ENCODE measurements around the gene CD82. TPM values are rescaled to one million over a fixed set of nuclear protein-coding genes. Genes with fewer than 3 reads are reported as not detected.
A peak's percentile ranks its signal among the peaks of the same experiment; 100 is the strongest.

The CD82 gene
- total RNA-seq, 1 donor from 2014 or later: 91.6 TPM

DNA sequence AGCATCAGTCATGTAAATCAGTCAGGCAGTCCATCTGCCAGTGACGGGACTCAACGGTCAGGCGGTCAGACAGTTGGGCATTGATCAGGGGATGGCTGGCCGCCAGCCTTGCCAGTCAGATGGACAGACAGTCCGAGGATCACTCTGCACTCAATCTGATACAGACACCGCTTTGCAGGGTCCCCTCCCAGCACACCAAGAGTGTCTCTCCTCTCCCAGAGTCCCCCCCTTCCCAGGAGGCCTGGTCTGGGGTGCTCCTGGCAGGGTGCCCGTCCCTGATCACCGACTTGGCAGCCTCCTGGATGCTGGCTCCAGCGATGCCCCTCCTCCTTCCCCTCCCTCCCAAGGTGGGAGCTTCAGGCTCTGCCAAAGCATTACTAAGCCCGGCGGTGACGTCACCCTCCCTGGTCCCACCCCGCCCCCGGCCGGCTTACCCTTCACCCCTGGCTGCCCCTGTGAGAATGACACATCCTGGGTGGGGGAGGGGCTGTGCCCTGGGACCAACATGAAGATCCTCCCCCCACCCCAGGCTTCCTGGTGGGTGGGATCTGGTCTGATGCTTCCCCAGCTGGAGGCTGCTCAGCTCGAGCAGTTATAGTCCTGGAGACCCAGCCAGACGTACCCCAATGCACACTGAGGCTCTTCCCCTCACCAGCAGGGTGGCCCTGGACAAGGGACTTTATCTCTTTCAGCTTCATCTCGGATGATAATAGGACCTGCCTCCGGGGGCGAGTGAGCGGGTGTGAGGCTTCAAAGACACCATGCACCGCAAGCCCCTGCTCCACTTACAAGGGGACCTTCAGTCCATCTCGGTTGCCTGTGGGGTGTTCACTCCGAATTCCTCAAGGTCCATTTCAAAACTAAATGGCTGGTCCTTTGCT lies 69.2 kb downstream of the CD82 start:
- Histone ChIP-seq H3K27ac (no peak overlapping the region), H3K36me3 (no peaks in the 10 kb centered on the region), H3K4me1 (peaks cover 12% of the 10 kb centered on the region), H3K4me3 (peak overlapping the region in 1 of 2 donors; percentile 4), H3K27me3 (no peaks in the 10 kb centered on the region), H3K9me3 (no peaks in the 10 kb centered on the region)
- intact Hi-C loops (cut with DNase I): loop anchor here (1.0 kb wide), 1 partner anchor 12 kb away; no protein-coding TSS in a partner anchor
- DNase-seq (ENCODE audit: extremely low spot score in 2 of 2): peak in 1 of 2 donors; percentile 81
- TF ChIP-seq POLR2A (IDR thresholded peaks at IDR 0.05) (no peak), POLR2AphosphoS5 (IDR thresholded peaks at IDR 0.05; ENCODE audit: insufficient read depth in 1 of 2, low read depth in 1 of 2) (peak in 1 of 2 donors; percentile 47)
- TF ChIP-seq, protein P1, sequence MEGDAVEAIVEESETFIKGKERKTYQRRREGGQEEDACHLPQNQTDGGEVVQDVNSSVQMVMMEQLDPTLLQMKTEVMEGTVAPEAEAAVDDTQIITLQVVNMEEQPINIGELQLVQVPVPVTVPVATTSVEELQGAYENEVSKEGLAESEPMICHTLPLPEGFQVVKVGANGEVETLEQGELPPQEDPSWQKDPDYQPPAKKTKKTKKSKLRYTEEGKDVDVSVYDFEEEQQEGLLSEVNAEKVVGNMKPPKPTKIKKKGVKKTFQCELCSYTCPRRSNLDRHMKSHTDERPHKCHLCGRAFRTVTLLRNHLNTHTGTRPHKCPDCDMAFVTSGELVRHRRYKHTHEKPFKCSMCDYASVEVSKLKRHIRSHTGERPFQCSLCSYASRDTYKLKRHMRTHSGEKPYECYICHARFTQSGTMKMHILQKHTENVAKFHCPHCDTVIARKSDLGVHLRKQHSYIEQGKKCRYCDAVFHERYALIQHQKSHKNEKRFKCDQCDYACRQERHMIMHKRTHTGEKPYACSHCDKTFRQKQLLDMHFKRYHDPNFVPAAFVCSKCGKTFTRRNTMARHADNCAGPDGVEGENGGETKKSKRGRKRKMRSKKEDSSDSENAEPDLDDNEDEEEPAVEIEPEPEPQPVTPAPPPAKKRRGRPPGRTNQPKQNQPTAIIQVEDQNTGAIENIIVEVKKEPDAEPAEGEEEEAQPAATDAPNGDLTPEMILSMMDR (IDR thresholded peaks at IDR 0.05): no peak

DNA sequence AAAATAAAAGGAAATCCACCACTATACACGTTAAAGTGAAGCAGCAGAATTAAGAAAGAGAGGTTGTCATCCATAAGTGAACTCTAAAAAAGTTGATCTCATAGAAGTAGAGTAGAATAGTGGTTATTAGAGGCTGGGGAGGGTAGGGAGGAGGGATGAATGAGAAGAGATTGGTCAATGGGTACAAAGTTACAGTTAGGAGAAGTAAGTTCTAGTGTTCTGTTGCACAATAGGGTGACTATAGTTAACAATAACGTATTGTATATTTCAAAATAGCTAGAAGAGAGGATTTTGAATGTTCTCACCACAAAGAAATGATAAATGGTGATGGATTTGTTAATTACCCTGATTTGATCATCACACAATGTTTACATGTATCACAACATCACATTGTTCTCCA lies 72.0 kb downstream of the CD82 start:
- no peaks in the 10 kb centered on the region for H3K36me3 ChIP-seq
- H3K4me1 ChIP-seq: peaks cover 12% of the 10 kb centered on the region
- no peaks in the 10 kb centered on the region for H3K27me3 ChIP-seq
- H3K4me3 ChIP-seq: no peak overlapping the region
- intact Hi-C loops (cut with DNase I): no loop called here
- no peaks in the 10 kb centered on the region for H3K9me3 ChIP-seq
- no peak for TF ChIP-seq POLR2AphosphoS5 (IDR thresholded peaks at IDR 0.05; ENCODE audit: insufficient read depth in 1 of 2, low read depth in 1 of 2)
- TF ChIP-seq POLR2A (IDR thresholded peaks at IDR 0.05): no peak
- TF ChIP-seq, protein P1 (IDR thresholded peaks at IDR 0.05): no peak
- DNase-seq (ENCODE audit: extremely low spot score in 2 of 2): no peak
- no peak overlapping the region for H3K27ac ChIP-seq

DNA sequence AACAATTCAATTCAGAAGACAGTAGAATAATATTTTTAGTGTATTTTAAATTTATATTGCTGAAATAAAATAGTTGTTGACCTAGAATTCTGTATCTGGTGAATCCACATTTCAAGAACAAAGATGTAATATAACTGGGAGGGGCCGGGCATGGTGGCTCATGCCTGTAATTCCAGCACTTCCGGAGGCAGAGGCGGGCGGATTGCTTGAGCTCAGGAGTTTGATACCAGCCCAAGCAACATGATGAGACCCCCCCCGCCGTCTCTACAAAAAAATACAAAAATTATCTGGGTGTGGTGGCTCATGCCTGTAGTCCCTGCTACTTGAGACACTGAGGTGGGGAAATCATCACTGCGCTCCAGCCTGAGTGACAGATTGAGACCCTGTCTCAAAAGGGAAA lies 72.6 kb downstream of the CD82 start:
- no peak for DNase-seq (ENCODE audit: extremely low spot score in 2 of 2)
- no peaks in the 10 kb centered on the region for H3K27me3 ChIP-seq
- H3K27ac ChIP-seq: no peak overlapping the region
- intact Hi-C loops (cut with DNase I): no loop called here
- peaks cover 12% of the 10 kb centered on the region for H3K4me1 ChIP-seq
- H3K9me3 ChIP-seq: no peaks in the 10 kb centered on the region
- TF ChIP-seq, protein P1 (IDR thresholded peaks at IDR 0.05): no peak
- TF ChIP-seq POLR2AphosphoS5 (IDR thresholded peaks at IDR 0.05; ENCODE audit: insufficient read depth in 1 of 2, low read depth in 1 of 2): no peak
- TF ChIP-seq POLR2A (IDR thresholded peaks at IDR 0.05): no peak
- no peak overlapping the region for H3K4me3 ChIP-seq
- no peaks in the 10 kb centered on the region for H3K36me3 ChIP-seq

DNA sequence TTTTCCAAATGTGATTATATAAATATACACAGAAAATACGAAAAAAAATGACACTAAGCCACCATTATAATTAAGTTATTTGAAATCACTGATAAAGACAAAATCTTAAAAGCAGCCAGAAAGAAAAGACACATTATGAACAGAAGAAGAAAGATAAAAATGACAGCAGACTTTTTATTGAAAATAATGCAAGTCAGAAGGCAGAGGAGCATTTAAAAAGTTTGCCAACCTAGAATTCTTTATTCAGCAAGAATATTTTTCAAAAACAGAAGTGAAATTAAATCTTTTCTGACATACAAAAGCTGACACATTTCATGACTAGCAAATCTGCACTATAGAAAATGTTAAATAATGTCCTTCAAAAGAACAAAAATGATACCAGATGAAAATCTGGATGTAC lies 77.8 kb downstream of the CD82 start:
- intact Hi-C loops (cut with DNase I): no loop called here
- no peak for DNase-seq (ENCODE audit: extremely low spot score in 2 of 2)

More for the DNA sequence above, 77.8 kb downstream of the CD82 start:
- Histone ChIP-seq H3K27me3 (no peaks in the 10 kb centered on the region), H3K27ac (no peak overlapping the region), H3K9me3 (no peaks in the 10 kb centered on the region), H3K36me3 (no peaks in the 10 kb centered on the region), H3K4me3 (no peak overlapping the region), H3K4me1 (no peaks in the 10 kb centered on the region)
- TF ChIP-seq, protein P1 (IDR thresholded peaks at IDR 0.05): no peak
- TF ChIP-seq POLR2A (IDR thresholded peaks at IDR 0.05) (no peak), POLR2AphosphoS5 (IDR thresholded peaks at IDR 0.05; ENCODE audit: insufficient read depth in 1 of 2, low read depth in 1 of 2) (no peak)
